Activated CD4-positive, alpha-beta T cell treated with anti-CD3 and anti-CD28 coated beads, Interleukin-2, amount 50 U/mL, for 16 hours (primary cell): ENCODE data around the gene NEU4.

Experiments
- DNase-seq: peaks from one replicate; pipeline ENCODE4 v3.0.0-alpha.2; 2020

The NEU4 gene

GRCh38 chr2:241853651-241854341, 44.8 kb downstream of the NEU4 start:
- DNase-seq, result no peak

DNA sequence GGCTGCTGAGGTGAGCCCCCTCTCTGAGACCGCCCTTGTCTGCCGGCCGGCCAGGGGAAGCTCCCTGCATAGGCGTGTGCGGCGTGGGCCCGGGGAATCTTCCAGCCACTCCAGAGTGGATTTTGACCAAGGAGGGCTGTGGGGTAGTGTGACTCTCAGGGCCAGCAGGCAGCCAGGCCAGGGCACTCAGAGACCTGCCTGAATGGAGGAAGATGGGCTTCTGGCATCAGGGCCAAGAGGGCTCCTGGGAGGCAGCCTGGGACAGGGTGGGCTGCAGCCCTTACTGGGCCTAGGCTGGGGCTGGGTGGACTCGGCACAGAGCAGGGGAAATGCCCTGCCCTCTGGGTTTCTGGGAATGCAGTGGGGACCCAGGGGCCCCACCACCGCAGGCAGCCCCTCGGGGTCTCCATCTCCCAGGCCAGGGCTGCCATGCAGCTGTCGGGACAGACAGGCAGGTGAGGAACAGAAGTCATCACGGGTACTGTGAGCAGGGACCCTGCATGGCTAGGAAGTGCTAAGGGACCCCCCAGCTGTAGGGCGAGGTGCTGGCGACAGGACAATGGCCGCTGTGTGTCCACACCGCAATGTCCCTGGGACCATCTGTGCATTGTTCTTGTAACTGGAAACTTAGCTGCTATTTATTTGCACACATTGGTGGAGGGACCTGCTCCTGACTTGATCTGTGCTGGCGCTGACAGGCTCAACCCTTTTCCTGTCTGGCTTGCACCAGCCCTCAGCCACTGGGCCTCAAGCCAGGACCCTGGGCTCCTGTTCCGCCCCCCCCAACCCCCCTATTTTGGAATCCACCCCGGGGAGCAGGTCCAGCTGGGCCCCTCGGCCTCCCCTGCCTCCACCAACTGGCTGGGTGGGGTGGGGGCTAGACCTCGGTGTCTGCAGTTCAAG, 45.6 kb downstream of the NEU4 start:
- DNase-seq, result no peak

DNA sequence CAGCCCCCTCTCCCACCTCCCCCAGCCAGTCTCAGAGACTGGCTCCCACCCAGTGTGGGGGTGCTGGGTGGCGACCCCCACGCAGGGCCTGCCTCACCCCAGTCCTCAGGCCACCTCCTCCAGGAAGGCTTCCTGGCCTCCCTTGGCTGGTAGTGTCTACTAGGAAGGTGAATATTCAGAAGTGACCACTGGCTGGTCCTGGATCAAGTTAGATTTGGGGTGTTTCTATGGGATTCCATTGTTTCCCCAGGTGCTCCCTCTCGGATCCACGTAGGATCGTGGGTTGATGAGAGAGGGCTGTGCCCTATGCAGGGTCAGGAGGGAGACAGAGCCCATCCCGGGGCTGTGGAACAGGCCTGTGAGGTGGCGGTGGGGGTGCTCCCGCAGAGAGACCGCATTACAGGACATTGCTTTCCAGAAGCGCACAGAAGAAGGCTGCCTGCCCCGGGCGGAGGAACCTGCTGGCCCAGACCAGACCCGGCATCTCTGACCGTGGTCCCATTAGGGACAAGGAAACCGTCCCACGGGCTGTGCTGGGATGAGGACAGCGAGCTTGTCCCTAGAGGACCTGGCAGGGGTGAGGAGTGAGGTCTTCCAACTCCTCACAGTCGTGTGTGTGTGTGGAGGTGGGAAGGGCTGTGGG, 46.4 kb downstream of the NEU4 start:
- DNase-seq, result no peak

DNA sequence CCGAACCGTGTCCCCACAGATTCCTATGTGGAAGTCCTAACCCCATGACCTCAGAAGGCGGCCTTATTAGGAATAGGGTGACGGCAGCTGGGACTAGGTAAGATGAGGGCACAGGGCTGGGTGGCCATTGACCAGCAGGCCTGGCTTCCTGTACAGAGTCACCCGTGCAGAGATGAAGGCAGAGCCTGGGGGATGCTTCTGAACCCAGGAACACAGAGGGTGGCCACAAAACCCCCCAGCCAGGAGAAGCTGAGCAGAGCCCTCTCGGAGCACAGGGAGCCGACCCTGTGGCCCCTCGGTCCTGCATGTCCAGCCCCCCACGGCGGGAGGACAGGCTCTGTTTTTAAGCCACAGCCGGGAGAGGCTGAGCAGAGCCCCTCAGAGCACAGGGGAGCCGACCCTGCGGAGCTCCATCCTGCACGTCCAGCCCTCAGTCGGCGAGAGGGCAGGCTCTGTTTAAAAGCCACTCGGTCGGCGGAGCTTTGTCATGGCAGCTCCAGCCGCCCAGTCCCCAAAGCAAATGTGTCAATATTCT, 47.0 kb downstream of the NEU4 start:
- DNase-seq, result no peak

GRCh38 chr2:241857041-241857541, 48.1 kb downstream of the NEU4 start:
- no peak for DNase-seq

GRCh38 chr2:241857572-241858121, 48.7 kb downstream of the NEU4 start:
- no peak for DNase-seq

- DNase-seq, result peak; percentile 84
These were observed 49.4 kb downstream of the NEU4 start, which contains the start of gene PDCD1 for GRCh38 chr2:241858206-241859016. Gene PDCD1 (minus strand): TSS chr2:241858894. CDS start chr2:241858838, 56 bp downstream.

DNA sequence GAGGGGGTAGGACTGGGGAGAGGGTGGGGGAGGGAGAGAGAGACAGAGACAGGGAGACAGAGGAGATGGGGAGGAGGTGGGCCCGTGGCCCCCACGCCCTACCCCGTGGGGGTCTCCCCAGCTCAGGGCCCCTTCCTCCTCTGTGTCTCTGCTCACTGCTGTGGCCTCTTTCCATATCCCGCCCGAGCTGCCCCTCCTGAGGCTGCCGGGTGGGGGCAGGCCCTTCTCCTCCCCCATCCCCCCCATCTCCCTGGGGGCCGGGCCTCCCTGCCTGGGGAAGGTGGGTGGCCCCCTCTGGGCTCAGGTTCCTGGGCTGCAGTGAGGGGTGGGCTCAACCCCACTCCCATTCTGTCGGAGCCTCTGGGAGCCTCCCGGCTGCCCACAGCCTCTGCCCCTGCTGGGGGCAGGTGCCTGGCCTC, 50.0 kb downstream of the NEU4 start:
- no peak for DNase-seq

DNA sequence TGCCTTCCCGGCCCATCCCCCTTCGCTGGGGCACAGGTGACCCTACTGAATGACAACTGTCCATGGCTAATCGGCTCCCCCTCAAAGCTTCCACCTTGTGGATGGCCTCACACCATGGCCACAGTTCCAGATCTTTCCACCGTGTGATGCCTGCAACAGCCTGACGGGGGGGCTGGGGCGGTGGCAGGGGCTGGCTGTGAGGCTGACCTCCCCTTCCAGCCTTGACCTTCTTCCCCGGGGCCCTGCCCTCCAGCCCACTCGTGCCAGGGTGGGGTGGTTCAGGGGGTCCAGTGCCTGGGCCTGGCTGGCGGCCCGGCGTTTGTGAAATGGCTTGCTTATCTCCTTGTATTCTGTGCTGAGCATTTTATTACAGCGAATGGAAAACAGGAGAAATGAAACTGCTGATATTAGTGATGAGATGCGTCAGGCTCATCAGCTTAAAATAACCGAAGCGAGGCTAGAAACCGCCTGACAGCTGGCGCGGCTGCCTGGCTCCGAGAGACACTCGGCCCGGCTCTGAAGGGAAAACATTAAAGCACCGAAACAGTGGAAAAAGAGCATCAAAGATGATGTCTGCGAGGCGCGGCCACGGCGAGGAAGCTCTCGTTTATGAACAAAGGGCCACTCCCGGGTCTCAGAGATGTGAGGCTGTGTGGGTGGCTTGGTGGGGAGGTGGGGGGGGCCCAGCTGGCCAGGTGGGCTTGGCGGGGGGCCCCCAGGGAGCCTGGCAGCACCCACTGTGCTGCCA, 50.6 kb downstream of the NEU4 start:
- peak; percentile 66 for DNase-seq

- no peak for DNase-seq
These were observed 51.4 kb downstream of the NEU4 start for GRCh38 chr2:241860184-241861078.

DNA sequence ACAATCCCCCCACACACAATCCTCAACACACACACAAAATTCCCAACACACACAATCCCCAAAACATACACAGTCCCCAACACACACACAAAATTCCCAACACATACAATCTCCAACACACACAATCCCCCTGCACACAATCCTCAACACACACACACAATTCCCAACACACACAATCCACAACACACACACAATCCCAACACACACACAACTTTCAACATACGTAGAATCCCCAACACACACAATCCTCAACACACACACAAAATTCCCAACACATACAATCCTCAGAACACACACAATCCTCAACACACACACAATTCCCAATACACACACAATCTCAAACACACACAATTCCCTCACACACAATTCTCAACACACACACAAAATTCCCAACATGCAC, 52.3 kb downstream of the NEU4 start:
- no peak for DNase-seq

GRCh38 chr2:241862093-241862492, 53.1 kb downstream of the NEU4 start:
- no peak for DNase-seq

- no peak for DNase-seq
These were observed 54.0 kb downstream of the NEU4 start for GRCh38 chr2:241862775-241863535.

DNA sequence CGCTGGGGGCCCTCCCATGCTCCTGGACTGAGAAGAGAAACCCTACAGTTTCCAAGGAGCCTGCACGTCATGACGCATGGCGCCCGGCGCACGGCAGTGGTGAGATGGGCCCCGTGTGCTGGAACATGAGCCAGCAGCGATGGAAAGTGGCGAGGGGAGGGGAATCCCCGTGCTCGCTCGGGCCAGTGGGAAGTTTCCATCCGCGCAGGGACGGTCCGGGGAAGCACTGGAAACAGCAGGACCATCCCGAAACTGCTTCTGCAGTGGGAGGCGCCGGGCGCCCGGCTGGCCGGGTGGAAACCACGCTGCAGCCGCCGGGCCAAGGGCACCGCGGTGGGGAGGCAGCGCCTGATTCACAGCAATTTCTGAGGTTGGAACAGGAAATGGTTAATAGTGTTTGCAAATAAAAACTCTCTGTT, 54.6 kb downstream of the NEU4 start:
- DNase-seq, result peak; percentile 71

DNA sequence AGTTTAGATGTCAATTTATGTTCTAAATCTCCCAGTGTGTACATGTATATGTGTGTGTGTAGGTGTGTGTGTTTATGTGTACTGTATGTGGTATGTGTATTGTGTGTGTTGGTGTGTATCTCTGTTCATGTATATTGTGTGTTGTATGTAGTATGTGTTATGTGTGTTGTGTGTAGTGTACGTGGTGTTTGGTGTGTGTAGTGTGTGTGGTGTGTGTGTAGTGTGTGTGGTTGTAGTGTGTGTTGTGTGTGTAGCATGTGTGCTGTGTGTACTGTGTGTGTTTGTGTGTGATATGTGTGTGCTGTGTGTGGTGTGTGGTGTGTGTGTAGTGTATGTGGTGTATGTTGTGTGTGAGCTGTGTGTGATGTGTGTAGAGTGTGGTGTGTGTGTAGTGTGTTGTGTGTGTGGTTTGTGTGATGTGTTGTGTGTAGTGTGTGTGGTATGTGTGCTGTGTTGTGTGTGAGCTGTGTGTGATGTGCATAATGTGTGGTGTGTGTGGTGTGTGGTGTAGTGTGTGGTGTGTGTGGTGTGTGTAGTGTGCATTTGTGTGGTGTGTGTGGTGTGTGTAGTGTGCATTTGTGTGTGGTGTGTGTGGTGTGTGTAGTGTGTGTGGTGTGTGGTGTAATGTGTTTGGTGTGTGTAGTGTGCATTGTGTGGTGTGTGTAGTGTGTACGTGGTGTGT, 55.3 kb downstream of the NEU4 start:
- no peak for DNase-seq

GRCh38 chr2:241864850-241865213, 55.8 kb downstream of the NEU4 start:
- no peak for DNase-seq

GRCh38 chr2:241865416-241865956, 56.5 kb downstream of the NEU4 start:
- no peak for DNase-seq
